SHP77 (cell line): ENCODE data around the gene TTLL5.
"Not testable (repeated sequence)": the region's sequence is repeated elsewhere in the genome, so short reads cannot be mapped to it uniquely, and the experiment has no call there.

ENCODE experiments used
- DNase-seq, 2 experiments: peaks; one replicate each; lab custom pipeline; 2025; lab: John Stamatoyannopoulos, UW

Gene TTLL5

DNA sequence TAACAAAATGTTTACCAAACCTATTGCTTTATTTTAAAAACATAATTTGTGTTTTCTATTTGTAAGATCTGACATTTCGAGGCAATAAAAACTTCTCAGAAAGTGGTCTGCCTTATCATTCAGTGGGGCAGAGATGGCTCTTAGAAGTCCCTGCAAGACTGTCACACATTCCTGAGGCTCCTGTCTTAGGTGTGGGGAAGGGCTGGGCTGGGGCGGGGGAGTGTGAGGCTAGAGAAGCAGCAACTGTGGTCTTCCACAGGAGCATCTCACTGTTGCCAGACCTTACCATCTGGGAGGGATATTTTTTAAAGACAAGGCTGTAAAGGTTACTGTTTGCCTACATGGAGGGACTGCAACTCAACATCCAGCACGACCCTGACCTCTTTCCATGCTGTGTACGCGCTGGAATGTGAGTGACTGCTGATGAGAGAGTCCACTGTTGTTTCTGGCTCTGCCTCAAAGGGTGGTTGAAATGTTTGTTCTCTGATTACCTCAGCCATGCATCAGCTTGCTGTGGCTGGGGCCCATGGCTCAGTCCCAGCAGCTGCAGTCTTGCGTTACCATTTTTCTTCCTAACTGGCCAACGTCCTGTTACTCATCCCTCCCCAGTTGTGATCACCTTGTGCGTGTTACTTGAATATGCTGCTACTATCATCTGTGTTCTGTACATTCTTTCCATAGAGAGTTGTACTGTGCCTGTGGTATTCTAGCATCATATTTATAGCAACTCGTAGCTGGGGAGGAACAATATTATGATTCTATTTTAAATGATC lies 12.8 kb upstream of the TTLL5 start:
- DNase-seq = peak; percentile 71 to 84

DNA sequence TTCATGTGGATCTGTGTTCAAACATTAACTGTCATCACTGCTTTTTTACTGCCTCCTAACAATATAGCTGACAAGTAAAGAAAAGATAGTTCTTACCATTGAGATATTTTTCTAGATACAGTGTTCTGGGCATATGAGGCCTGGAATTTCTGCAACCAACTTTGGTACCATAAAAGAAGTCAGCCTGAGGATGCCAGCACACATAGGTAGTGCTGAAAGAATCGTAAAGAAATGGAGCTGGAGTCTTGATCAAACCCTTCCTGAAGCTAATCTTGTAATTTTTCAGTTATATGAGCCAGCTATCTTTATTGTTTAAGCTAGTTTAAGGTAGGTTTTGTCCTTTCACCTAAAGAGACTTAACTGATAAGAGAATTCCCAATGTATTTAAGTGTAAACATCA lies 11.7 kb upstream of the TTLL5 start:
- no peak for DNase-seq

DNA sequence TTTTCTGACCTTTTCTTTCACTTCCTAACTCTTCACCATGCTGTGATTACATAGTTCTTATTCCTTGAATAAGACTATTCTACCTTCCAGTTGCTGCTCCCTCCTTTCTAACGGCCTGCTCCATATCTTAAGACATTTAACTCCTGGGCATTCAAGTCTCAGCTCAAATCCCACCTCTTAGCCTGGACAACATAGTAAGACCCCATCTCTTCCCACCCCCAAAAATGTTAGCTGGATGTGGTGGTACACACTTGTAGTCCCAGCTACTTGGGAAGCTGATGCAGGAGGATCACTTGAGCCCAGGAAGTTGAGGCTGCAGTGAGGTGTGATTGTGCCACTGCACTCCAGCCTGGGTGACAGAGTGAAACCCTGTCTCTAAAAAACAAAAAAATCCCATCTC lies 11.3 kb upstream of the TTLL5 start:
- no peak for DNase-seq

DNA sequence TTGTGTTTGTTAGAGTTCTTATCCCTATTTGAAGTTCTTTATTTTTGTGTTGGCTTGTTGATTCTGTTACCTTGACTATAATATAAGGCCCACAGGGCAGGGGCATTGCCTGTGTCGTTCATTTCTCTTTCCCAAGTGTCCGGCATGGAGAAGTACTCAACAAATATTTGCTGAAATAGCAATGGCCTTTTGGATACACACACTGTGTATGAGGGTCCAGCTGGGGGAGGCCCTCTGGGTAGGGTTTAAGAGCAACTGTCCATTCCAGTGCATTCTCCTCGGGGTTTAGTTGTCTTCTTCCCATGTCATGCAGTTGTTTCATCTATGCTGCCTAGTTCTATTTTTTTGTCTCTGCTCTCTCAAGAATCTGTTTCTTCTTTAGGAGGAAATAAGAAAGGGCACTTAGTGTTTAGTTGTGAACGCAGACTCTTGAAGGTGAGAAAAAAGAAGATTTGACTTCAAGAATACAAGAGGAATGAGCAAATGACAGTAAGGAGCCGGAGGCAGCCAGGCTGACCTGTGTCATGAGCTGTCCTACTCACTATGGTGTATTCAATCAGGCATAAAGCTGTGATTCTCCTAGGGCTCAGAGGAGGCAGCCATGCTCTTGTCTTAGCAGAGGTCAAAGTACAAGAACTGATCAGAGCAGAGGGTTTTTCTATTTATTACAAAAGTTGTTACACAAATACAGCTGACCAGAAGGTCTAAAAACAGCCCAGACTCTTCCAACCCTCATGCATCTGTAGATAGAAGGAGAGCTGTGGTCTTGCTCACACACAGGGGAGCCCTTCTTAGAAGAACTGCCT lies 10.6 kb upstream of the TTLL5 start:
- DNase-seq = no peak

DNA sequence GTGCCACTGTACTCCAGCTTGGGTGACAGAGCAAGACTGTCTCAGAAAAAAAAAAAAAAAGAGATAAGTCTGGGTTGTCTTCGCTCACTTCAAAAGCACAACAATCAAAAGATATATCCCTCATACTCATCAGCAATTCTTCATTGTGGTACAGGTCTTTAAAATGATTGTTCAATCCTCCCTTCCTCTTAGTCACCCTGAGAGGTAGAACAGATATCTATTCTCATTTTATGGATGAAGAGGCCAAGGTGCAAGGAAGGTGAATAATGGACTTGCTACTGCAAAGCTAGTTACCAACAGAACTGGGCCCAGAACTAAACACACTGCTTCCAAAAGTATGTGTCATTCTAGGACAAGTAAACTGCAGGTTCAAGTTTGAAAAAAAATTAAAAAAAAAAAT lies 7.5 kb upstream of the TTLL5 start:
- no peak for DNase-seq

DNA sequence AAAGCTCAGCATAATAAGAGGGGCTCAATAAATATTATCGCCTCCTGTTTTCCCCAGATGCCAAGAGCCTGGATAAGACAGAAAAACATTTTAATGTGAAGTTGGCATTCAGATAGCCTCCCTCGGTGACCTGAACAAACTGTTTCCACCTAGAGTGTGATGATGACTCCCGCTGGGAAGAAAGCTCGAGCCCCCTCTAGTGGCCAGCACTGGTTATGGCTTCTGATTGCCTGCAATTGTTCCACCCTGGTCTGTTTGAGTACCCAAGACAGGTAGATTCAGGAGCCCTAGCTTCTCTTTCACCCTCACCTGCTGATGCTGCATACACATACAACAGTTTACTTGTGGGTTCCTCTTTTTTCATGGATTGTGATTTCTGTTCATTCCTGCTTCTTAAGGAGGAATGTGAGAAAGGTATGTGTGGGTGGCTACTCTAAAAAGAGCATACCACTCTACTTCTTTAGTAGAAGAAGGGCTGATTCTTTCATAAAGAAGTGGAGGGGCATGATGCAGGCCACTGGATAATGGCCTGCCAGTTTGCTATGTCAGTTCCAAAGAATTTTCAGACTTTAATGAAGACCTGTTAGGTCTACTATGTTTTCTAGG lies 6.8 kb upstream of the TTLL5 start:
- DNase-seq = peak; percentile 37 to 42

DNA sequence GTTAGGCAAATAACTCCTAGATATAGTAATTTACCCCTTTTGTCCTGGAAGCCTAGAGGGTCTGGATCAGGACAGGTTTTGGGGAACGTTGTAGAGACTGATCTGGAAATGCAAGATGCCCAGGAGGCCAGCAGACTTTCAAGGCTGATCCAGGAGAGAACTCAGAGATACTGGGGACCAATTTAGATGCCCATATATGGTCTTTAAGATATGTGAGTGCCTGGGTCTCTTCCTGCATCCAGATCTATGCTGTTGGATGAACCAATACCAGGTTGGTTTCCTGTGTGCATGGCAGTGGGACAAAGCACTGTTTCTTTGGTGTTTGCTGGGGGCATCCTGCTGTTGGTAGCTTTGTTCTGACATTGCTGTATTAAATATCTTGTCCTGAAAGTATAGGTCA lies 5.8 kb upstream of the TTLL5 start:
- DNase-seq = no peak

DNA sequence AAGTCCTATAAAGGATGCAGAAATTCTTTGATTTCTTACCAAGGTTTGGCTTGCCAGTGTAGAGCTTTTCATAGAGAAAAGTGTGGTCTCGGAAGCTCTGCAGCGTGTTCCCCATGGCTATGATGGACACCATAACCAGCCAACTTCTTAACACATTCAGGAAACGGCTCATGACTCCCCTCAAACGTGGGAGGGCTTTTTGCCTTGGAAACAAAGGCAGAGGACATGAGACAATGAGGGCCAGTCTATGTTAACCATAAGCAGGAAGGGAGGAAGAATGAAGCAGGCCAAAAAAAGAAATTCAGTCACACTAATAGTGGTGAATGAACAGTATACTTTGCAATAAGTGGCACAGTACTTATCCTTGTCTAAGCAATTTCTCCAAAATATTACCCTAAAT lies 3.7 kb upstream of the TTLL5 start:
- no peak for DNase-seq

DNA sequence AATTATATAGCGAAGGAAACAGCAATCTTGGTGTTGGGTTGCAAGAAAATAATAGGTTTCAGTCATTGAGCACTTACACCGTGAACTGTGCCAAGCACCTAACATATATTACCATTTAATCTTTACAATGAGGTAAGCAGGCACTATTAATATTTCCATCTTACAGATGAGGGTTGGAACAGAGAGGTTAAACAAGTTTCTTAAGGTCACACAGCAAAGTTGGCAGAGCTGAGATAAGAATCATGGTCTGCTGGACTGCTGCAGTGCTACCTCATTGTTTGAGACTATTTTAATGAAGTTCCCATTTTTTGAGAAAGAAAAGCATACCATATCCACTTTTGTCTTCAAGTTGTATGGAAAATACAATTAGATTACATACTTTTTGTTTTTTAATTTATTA lies 2.1 kb upstream of the TTLL5 start:
- no peak for DNase-seq

DNA sequence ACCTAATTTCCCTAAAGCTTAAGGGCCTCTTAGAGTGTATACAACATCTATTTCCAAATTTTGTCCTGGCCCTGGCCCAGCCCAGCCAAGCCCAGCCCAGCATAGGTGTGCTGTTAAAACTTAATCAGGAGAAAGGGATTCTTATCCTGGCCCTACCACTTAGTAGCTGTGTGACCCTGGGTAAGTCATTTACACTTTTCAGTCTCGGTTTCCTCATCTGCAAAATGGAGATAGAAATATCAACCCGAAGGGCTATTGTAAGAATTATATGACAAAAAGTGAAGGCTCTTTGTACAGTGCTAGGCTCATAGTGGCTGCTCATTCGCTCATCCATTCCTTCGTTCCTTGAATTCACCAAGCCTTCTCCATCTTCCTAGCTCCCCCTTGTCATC lies 812 bp upstream of the TTLL5 start:
- no peak for DNase-seq

DNA sequence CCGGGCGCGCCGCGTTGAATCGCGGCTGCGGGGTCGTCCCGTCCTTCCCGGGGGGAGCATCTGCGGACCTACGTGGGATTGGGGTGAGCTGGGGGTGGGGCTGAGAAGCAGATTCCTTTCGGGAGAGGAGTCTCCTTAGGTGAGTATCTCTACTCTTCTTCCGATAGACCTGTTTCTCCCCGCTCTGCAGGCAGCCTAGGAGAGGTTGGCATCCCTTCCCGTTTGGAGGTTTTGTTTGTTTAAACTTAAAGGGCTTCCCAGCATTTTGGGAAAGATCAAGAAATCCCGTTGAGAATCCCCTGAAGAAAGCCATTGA lies 411 bp downstream of the TTLL5 start:
- DNase-seq = no peak

DNA sequence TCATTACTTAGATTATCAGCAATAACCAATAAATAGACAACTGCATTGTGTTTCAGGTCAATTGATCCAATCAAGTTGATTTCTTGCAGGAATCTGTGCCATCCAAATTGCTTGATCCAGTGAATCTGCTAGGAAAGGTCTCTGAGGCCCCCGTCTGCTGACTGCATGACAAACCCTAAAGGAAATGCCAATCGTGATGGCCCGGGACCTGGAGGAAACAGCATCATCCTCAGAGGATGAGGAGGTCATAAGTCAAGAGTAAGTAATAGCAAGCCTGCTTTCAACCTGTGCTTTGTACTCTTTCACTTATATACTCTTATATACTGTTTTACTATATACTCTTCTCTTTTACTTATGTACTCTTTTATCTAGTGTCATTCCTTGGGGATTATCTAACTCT lies 1.9 kb downstream of the TTLL5 start:
- DNase-seq = no peak

DNA sequence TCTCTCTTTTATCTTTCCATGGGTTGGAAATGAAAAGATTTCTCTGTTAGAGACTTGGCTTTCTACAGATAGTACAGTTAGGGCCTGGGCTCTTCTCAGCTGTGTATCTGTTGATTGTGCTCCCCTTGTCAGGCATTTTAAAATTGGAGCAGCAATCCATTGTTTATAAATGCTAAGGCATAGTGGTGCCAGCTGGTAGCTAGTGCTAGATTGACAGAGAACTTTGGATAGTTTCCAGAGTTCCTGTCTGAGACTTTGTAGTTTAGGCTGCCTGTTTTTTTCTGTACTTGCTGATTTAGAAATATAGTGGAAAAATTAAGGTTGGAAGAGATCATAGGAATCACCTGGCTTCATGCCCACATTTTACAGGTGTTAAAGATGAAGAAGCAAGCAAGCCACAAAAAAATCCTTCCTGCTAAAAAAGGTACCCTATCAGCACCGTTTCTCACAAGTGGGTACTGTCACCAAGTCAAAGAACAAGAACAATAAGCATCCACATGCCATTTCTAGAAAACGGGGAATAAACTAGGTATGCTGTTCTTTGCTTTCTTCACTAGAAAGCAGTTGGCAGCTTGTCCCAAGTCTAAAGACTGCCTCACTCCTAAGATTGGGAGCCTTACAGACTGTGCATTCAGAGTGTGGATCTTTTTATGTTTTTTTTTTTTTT lies 6.2 kb downstream of the TTLL5 start:
- no peak for DNase-seq

DNA sequence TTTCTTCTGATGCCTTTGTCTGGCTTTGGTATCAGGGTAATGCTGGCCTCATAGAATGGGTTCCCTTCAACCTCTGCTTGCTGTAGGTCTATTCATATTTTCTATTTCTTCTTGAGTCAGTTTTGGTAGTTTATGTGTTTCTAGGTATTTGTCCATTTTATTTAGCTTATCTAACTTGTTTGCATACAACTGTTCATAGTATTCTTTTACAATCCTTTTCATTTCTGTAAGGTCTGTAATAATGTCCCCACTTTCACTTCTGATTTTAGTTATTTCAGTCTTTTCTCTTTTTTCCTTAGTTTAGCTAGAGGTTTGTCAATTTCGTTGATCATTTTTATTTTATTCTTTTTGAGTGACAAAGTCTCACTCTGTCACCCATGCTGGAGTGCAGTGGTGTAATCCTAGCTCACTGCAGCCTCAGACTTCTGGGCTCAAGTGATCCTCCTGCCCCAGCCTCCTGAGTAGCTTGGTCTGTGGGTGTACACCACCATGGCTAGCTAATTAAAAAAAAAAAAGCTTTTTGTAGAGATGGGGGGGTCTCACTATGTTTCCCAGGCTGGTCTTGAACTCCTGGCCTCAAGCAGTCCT lies 11.7 kb downstream of the TTLL5 start:
- no peak for DNase-seq

DNA sequence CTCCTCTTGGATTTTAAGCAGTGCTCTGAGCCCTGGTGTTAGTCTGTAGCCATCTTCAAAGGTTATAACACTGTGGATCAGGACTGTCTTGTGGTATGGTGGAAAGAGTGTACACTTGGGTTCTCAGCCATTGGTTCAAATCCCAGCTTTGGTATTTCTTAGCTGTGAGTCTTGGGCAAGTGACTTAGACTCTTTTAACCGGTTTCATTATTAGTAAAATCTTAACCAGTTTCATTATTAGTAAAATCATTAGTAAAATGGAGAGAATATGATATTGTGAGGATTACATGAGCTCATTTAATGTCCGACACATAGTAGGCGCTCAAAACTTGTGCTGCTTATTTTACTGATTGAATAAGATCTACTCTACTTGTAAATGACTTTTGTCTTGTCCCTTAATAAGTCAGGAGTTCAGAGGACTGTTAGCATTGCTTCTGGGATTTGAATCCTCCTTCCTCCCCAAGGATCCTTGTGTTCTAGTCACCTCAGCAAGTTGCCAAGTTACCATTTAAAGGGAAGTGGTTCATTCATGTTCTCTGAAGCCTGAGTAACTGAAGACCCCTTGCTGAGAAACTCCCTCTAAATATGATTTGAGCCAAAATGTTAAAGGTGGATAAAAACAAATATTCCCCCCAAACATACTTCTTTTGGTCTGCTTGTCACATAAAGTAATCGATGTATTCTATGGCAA lies 12.4 kb downstream of the TTLL5 start:
- no peak for DNase-seq

DNA sequence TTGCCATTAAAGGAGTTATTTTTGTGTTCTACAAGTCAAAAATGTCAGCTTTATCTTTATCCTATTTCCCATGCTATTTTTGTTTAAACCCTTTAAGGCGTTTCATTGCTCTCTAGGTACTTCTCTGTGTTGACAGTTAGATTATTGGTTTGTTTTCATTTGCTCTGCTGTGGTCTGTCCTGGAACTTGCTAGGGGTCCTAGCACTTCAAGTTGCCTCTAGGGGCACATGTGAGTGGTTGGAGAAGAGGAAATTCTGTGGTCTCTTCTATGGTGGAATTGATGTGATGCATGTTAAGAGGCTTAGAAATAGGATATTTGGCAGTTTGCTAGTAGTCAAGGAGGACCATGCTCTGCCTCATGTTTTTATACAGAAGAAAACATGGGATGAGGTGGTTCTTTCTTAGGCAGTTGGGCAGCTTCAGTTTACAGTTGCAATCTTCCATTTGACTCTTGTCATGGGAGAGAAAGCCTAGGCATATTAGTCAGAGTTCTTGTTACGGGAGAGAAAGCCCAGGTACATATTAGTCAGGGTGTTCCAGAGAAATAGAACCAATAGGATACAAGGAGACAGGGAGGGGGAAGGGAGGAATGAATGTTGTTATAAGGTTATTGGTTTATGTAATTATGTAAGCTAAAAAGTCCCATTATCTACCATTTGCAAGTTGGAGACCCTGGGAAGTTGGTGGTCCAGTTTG lies 14.4 kb downstream of the TTLL5 start:
- no peak for DNase-seq

DNA sequence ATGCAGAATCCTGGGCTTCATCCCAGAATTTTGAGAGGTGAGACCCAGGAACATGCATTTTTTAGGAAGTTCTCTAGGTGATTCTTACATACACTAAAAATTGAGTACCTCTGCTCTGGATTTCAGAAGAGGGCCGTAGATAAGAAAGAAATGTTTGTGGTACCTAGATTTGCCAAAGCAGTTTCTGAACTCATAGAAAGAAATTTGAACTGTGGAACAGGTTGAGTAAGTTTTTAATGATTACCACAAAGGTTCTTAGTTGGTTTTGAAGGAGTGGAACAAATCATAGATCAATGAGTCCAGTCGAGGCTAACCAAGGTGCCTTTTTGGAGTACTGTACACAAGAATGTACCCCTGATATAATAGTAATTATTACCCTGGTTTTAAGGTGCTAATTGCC lies 24.9 kb downstream of the TTLL5 start:
- DNase-seq = no peak

DNA sequence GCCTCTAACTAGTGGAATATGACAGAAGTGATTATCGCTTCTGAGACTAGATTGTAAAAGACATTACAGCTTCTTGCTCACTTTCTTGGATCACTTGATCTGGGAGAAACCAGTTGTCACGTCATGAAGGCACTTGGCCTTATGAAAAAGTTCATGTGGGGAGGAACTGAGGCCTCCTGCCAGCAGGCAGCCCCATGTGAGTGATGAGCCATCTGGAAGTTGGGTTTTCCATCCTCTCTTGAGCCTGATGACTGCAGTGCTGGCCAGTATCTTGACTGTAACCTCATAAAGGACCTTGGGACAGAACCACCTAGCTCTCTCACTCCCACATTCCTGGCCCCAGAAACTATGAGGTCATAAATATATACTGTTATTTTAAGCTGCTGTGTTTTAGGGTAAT lies 28.0 kb downstream of the TTLL5 start:
- DNase-seq = no peak

DNA sequence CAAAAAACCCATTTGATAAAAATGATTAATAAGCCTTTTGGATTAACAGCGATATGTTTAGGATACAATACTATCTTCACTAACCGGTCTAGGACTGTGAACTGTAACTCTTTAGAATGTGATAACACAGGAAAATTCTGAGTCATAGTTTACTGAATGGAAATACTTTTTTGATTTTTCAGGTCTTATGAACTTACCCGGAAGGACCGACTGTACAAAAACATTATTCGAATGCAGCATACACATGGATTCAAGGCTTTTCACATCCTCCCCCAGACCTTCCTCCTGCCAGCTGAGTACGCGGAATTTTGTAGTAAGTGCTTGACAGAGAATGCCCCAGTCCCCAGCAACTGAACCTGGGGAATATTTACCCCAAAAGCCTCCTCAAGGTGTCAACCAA lies 29.0 kb downstream of the TTLL5 start:
- no peak for DNase-seq

DNA sequence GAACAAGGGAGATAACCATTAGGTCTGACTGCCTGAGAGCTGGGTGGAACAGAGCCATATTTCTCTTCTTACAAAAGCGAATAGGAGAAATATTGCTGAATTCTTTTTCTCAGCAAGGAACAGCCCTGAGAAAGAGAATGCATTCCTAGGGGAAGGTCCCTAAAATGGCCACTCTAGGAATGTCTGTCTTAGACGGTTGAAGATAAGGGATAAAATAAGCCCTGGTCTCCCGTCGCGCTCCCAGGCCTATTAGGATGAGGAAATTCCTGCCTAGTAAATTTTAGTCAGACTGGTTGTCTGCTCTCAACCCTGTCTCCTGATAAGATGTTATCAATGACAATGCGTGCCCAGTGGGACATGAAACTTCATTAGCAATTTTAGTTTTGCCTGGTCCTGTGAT lies 34.0 kb downstream of the TTLL5 start:
- DNase-seq = not testable (repeated sequence)

DNA sequence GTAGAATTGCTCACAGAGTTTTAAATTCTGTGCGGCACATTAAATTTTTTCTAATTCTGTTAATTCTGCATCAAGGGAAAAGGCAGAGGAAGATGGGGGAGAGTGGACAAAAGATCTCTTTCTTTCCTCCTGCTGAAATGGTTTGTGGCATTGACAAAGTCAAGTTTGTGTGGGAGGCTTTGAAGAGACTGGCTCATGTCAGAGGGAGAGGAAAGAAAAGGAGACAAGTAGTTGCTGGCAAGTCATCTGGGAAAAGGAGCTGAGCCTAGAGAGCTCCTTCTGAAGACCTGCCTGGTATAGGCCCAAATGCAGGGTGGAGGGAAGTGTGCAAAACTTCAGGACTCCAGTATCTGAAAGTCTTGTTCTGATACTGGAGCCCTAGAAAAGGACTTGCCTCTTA lies 36.3 kb downstream of the TTLL5 start:
- no peak for DNase-seq
